ACC112 (cell line): ENCODE data around the gene KCNMB4.
A peak's percentile ranks its signal among the peaks of the same experiment; 100 is the strongest.

ENCODE experiments used
- H2AFZ ChIP-seq: fragments of 200-600 bp; sonication (generic); one replicate; pipeline ENCODE4 v1.6.0; 2017; ENCODE audit warnings: antibody characterized with exemption, low read length; ENCODE audit not compliant: unreplicated experiment
- H3K27ac ChIP-seq: fragments of 200-600 bp; sonication (generic); 2 replicates; pipeline ENCODE4 v1.5.1; 2014; ENCODE audit warnings: low read depth, mild to moderate bottlenecking, antibody characterized with exemption, low read length, moderate library complexity
- H3K27me3 ChIP-seq: fragments of 200-600 bp; sonication (generic); 2 replicates; pipeline ENCODE4 v1.6.1; 2014; ENCODE audit warnings: mild to moderate bottlenecking, antibody characterized with exemption, low read length, moderate library complexity, mixed read lengths; ENCODE audit not compliant: insufficient read depth
- H3K36me3 ChIP-seq: fragments of 200-600 bp; sonication (generic); 2 replicates; pipeline ENCODE4 v1.6.1; 2016; ENCODE audit warnings: mild to moderate bottlenecking, antibody characterized with exemption, low read length, moderate library complexity, mixed read lengths; ENCODE audit not compliant: insufficient read depth
- H3K4me1 ChIP-seq: fragments of 200-600 bp; sonication (generic); one replicate; pipeline ENCODE4 v1.6.1; 2016; ENCODE audit warnings: low read length, mixed read lengths; ENCODE audit not compliant: insufficient read depth, unreplicated experiment, control insufficient read depth
- H3K4me3 ChIP-seq: fragments of 200-600 bp; sonication (generic); 2 replicates; pipeline ENCODE4 v1.5.1; 2014; ENCODE audit warnings: mild to moderate bottlenecking, low read depth, low read length
- H3K79me2 ChIP-seq: fragments of 200-600 bp; sonication (generic); one replicate; pipeline ENCODE4 v1.6.0; 2016; ENCODE audit warnings: low read length; ENCODE audit not compliant: control insufficient read depth, unreplicated experiment, insufficient read depth

The KCNMB4 gene

DNA sequence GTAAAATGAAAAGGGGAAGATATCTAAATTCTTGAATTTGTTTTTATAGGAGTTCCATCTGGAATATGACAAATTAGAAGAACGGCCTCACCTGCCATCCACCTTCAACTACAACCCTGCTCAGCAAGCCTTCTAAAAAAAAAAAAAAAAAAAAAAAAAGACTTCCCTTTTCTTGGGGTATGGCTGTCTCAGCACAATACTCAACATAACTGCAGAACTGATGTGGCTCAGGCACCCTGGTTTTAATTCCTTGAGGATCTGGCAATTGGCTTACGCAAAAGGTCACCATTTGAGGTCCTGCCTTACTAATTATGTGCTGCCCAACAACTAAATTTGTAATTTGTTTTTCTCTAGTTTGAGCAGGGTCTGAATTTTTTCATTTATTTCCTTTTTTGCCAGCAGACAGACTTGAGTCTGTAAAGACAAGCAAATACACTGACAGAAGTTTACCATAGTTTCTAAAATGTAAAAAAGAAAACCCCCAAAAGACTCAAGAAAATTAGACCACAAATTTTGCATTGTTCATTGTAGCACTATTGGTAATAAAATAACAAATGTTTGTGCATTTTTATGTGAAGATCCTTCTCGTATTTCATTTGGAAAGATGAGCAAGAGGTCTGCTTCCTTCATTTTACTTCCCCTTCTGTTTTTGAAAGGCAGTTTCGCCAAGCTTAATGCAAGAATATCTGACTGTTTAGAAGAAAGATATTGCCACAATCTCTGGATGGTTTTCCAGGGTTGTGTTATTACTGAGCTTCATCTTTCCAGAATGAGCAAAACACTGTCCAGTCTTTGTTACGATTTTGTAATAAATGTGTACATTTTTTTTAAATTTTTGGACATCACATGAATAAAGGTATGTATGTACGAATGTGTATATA is 12.1 kb upstream of the KCNMB4 start:
- H3K36me3 ChIP-seq = no peaks in the 10 kb centered on the region
- H3K4me1 ChIP-seq = no peaks in the 10 kb centered on the region
- H3K79me2 ChIP-seq = no peaks in the 10 kb centered on the region
- no peak overlapping the region for H3K27ac ChIP-seq
- H2AFZ ChIP-seq = no peak overlapping the region
- no peaks in the 10 kb centered on the region for H3K27me3 ChIP-seq
- H3K4me3 ChIP-seq = no peak overlapping the region

DNA sequence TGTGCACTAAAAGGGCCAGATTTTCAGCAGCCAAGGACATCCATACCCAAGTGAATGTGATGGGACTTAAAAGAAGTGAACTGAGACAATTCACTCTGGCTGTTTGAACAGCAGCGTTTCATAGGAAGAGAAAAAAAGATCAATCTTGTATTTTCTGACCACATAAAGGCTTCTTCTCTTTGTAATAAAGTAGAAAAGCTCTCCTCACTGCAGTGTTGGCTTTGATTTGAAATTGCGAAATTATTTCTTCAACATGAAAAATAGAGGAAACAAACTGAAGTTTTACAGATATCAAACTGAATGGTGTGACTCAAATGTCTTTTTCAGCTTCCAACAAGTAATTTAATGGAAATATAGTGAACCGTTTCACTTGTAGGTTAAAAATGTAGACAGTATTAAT is 11.3 kb upstream of the KCNMB4 start:
- Histone ChIP-seq H3K36me3 (no peaks in the 10 kb centered on the region), H3K79me2 (no peaks in the 10 kb centered on the region), H3K4me1 (no peaks in the 10 kb centered on the region), H3K27me3 (no peaks in the 10 kb centered on the region), H2AFZ (no peak overlapping the region), H3K4me3 (no peak overlapping the region), H3K27ac (no peak overlapping the region)

DNA sequence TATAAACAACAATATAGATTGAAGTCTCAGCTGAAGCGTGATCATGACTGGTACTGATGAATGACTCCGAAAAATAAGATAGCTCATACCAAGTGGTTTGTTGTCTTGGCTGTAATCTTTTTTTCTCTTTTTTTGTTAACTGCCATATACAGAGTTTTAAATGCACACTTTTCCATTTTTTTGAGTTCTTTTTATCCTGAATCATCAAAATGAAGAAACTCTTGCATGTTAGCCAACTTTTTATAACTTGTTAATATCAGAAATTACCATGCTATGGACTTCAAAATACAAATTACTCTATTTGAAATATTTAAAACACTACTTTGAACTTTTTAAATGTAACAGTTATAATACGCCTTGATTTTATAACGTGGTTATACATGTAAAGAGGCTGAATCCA is 10.1 kb upstream of the KCNMB4 start:
- H3K4me1 ChIP-seq = no peaks in the 10 kb centered on the region
- no peaks in the 10 kb centered on the region for H3K79me2 ChIP-seq
- H3K27ac ChIP-seq = no peak overlapping the region
- H3K27me3 ChIP-seq = no peaks in the 10 kb centered on the region
- H3K36me3 ChIP-seq = no peaks in the 10 kb centered on the region
- no peak overlapping the region for H3K4me3 ChIP-seq
- H2AFZ ChIP-seq = no peak overlapping the region

DNA sequence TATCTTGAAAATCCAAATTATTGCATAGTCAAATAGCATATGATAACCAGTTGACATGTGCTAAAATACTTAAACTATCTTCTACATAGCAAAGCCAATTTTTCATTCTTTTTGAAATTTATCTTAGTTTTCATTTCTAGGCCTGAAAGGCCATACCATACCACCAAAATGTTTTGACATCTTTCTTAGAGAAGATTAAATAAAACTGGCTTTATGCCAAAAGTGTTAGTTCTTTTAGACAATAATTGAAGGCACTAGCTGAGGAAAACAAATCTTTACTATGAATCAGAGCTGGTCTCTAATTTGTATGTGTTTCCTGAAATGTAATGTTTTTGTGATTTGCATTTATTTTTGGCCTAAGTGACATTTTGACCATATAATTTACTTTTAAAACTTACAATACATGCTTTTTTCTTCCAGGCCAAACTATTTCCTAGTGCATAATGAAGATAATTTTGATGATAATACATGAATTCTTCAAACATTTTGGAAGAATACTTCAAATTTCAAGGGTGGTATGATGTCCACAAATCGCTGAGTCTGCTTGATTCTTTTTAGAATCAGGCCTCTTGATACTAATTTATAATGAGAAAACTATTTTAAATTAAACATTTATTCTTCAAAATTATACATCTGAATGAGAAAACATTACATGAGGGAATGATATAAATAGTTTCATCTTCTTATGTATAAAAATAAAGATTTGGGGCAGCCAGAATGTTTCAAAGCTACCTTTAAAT is 6.5 kb upstream of the KCNMB4 start:
- H3K27me3 ChIP-seq = peaks cover 35% of the 10 kb centered on the region
- no peaks in the 10 kb centered on the region for H3K4me1 ChIP-seq
- no peaks in the 10 kb centered on the region for H3K36me3 ChIP-seq
- no peaks in the 10 kb centered on the region for H3K79me2 ChIP-seq
- H3K27ac ChIP-seq = no peak overlapping the region
- H2AFZ ChIP-seq = no peak overlapping the region
- H3K4me3 ChIP-seq = no peak overlapping the region

DNA sequence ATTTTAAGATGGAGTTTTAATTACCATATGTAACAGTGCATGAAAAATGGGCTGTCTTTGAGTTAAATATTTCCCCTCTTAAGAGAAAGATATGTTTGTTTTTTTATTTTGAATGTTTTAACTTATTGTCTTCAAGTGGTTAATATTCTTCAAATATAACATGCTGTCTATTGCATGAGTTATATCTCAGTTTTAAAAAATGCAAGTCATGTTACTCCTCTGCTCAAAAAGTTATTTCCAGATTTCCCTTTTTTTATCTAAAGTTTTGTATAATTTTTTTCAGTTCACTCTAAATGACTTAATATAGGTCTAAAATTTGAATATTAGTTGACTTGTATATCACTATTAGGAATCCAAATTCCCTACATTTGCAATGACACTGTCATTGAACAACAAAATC is 5.9 kb upstream of the KCNMB4 start:
- H3K36me3 ChIP-seq = no peaks in the 10 kb centered on the region
- no peaks in the 10 kb centered on the region for H3K79me2 ChIP-seq
- H3K4me1 ChIP-seq = peaks cover 3% of the 10 kb centered on the region
- H3K27ac ChIP-seq = no peak overlapping the region
- no peak overlapping the region for H3K4me3 ChIP-seq
- peaks cover 41% of the 10 kb centered on the region for H3K27me3 ChIP-seq
- no peak overlapping the region for H2AFZ ChIP-seq

DNA sequence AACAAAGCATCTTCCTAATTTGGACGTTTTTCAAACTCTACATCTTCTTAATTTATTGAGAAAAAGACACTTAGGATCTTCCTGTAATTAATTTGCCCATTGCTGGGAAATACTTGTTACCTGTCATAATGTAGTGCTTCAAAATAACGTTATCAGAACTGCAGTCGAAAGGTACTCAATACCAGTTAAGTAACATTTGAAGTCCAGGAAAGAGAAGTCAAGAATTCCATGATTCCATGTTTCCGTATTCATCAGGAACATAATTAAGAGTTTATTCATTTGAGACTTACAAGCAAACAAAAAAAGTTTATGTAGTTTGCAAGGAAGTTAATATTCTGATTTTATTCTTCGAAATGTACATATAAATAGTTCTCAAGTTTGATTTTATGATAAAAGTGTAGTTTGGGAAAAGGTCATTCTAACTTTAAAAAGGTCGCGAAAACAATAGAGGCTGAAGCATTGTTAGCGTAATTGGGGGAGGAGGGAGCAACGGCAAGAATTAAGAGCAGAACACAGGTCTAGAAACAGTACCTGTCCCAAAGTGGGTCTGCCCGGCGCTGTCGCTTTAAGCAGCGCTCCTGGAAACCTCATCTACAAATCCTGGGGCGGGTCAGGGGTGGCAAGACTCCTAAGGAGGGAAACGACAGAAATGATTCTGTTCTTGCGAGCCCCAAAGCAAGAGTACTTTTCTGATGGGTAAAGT is 1.2 kb upstream of the KCNMB4 start:
- Histone ChIP-seq H3K4me3 (peak overlapping the region; percentile 81), H3K79me2 (no peaks in the 10 kb centered on the region), H3K27ac (no peak overlapping the region), H3K4me1 (peaks cover 7% of the 10 kb centered on the region), H3K36me3 (no peaks in the 10 kb centered on the region), H3K27me3 (peaks cover 60% of the 10 kb centered on the region), H2AFZ (no peak overlapping the region)

DNA sequence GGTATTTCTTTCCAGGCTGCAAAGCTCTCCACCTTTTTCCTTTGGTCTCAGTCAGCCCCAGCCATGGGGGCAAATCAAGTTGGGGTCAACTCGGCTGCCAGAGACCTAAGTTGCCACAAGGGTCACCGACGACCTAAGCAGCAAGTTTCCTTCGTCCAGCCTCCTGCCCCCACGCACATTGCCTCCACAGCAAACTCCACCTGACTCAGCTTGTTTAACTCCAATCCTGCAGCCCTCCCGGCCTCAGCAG is 767 bp upstream of the KCNMB4 start:
- H3K4me1 ChIP-seq = peaks cover 7% of the 10 kb centered on the region
- H2AFZ ChIP-seq = peak overlapping the region; percentile 72
- no peaks in the 10 kb centered on the region for H3K79me2 ChIP-seq
- no peaks in the 10 kb centered on the region for H3K36me3 ChIP-seq
- peaks cover 60% of the 10 kb centered on the region for H3K27me3 ChIP-seq
- H3K27ac ChIP-seq = no peak overlapping the region
- peak overlapping the region; percentile 81 for H3K4me3 ChIP-seq

DNA sequence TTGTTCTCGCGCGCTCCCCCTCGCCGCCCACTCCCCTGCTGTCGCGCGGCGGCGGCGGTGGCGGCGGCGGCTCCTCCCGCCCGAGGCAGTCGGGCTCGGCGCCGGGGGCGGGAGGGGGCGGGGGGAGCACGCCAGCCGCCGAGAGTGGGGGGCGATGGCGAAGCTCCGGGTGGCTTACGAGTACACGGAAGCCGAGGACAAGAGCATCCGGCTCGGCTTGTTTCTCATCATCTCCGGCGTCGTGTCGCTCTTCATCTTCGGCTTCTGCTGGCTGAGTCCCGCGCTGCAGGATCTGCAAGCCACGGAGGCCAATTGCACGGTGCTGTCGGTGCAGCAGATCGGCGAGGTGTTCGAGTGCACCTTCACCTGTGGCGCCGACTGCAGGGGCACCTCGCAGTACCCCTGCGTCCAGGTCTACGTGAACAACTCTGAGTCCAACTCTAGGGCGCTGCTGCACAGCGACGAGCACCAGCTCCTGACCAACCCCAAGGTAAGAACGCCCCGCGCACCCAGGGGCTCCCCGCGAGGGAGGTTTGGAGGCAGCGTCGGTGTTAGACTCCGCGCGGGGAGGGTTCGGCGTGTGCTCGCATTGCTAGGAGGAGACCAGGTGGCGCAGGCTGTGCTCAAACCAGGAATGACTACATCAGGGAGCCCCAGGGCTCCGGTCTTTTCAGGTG is 629 bp downstream of the KCNMB4 start:
- H3K27me3 ChIP-seq = peaks cover 54% of the 10 kb centered on the region
- H3K27ac ChIP-seq = no peak overlapping the region
- H3K36me3 ChIP-seq = no peaks in the 10 kb centered on the region
- H3K4me1 ChIP-seq = peaks cover 7% of the 10 kb centered on the region
- peak overlapping the region; percentile 84 for H2AFZ ChIP-seq
- peak overlapping the region; percentile 81 for H3K4me3 ChIP-seq
- no peaks in the 10 kb centered on the region for H3K79me2 ChIP-seq

DNA sequence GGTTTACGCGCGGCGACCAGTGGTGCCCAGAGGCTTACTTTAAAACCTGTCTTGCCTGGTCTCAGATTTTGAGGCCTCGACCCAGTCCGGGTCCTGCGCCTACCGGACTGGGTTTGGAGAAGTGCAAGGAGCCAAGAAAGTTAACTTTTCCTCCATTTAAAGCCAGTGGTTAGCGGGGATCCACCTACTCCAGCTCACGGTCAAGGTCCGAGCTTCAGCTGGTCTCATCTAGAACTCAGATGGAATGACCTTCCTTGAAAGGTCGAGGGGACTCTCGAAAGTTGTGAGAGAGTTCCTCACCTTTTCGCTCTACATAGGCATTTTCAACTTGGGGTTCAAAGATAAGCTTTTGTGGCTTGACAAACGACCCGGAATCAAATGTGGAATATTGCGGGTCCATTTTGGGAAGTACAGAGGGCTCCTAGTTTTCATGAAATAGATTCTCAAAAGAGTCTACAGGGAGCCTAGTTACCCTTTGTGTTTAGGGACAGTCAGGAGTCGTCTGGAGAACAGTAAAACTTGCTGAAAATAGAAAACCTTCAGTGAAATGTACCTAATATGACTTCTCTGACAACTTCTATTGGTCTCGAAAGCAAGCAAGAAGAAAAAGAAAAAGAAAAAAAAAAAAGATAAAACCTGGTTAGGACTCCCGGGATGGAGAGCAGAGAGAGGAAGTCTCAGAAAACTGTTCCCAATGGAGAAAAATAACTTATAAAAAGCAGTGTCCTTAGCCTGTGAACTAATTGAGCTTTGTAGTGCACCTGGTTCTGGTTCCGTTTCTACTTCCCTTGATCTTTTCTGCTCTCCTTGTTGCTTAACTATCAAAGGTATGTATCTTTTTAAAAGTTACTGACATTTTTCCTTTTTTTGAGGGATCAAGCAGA is 1.4 kb downstream of the KCNMB4 start:
- Histone ChIP-seq H3K4me1 (peaks cover 7% of the 10 kb centered on the region), H2AFZ (peak overlapping the region; percentile 84), H3K27ac (no peak overlapping the region), H3K27me3 (peaks cover 47% of the 10 kb centered on the region), H3K36me3 (no peaks in the 10 kb centered on the region), H3K79me2 (no peaks in the 10 kb centered on the region), H3K4me3 (peak overlapping the region; percentile 81)

DNA sequence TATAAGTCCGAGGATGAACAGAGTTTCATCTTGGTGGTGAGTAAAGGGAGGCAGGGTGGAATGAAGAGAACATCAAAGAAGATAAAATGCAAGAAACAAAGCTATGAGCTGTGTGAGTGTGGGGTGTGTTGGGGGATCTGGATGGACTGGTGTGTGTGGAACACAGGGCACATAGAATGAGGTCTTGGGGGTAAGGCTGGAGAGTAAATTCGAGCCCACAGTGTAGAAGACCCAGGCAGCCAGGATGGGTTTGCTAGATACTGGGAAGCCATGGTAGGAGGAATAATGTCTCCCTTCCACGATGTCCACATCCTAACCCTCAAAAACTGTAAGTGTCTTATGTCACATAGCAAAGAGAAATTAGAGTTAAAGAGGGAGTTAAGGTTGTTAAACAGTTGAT is 6.8 kb downstream of the KCNMB4 start:
- Histone ChIP-seq H2AFZ (no peak overlapping the region), H3K36me3 (no peaks in the 10 kb centered on the region), H3K4me1 (no peaks in the 10 kb centered on the region), H3K79me2 (no peaks in the 10 kb centered on the region), H3K27ac (no peak overlapping the region), H3K27me3 (no peaks in the 10 kb centered on the region), H3K4me3 (no peak overlapping the region)
